Mucosa of gallbladder (tissue), 1 donor: ENCODE results near the gene ELP4. TPM values are rescaled to one million over a fixed set of nuclear protein-coding genes. Genes with fewer than 3 reads are reported as not detected.
"Not testable (repeated sequence)": the region's sequence is repeated elsewhere in the genome, so short reads cannot be mapped to it uniquely, and the experiment has no call there.

Experiments used
- DNase-seq: peaks from one replicate; pipeline ENCODE4 v3.0.0-alpha.2; 2020; ENCODE audit warnings: low spot score
- total RNA-seq: library from RNA; stranded (reverse); gene quantifications from one replicate; pipeline ENCODE4 v1.2.1, GENCODE V29; 2021
- donor health status: DM: no; HTN: no; CAD: no.

ELP4 gene
- total RNA-seq, 1 donor from 2014 or later, result 14.4 TPM

DNA sequence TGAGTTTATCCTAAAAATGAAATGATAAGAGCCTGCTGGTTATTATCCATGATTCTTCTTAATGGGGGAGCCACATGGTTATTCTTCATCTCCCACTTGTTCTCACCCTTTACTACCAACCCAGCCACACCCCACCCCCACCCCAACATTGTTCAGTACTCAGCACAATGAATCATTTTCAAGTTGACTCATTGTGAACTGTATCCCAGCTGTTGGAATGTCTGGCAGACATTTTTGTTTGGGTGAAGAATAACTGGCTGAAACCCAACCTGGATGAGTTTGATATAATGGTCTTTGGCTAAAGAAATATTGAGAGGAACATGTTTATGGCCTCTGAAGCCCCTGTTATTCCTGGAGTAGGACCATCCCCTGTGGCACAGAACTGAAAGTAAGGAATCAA, 136.2 kb downstream of the ELP4 start:
- DNase-seq, result no peak

- no peak for DNase-seq
Measured at GRCh38 chr11:31646216-31646615, 136.6 kb downstream of the ELP4 start.

DNA sequence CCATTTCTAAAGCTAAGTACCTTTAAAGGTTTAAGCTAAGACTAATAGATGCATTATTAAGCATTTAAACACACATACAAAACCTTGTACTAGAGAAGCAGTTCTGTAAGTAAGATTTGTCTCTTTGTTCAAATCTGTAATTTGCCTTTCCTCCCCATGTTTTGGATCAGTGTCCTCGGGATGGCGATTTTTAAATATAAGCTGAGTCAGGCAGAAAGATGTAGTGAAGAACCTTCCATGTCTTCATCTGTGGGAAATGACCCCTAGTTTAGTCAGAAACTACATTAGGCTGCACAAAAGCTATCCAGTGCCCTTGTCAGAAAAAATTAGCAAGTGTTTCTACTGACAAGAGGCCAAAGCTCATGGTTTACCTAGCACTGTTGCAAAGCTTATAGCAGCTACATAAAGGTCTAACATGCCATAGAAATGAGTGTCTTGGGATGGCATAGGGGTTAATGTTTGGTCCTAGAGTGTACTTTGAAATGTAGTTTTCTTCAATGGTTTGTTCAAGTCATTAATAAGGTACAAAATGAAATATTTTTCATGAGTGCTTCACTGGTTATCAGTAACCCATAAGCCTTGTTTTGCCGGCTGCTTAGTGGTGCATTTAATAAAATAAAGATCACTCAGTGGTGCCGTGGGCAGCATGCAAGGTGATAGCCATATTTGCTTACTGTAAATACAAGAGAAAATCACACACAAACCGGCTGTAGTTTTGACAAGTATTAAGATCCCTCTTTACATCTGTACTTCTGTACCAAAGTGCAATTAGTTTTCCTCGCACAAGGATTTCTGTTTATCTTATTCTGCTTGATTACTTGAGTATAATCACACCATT, 139.8 kb downstream of the ELP4 start:
- DNase-seq, result no peak

DNA sequence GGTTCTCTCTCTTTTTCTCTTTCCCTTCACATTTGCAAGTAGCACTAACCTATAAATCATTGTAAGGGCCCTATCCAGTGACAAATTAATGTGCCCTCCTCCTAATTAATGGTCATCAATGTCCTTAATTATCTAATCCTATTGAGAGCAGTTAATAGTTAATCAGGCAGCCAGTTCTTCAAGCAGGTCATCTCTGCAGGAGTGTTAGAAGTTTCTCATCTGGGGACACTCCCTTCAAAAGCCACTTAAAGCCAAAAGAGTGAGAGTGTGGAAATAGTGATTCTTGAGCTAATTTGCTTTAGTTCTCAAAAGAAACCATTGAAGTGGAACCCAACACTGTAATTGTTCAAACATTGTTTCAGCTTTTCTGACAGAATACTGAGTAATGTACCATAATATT, 141.6 kb downstream of the ELP4 start:
- no peak for DNase-seq

DNA sequence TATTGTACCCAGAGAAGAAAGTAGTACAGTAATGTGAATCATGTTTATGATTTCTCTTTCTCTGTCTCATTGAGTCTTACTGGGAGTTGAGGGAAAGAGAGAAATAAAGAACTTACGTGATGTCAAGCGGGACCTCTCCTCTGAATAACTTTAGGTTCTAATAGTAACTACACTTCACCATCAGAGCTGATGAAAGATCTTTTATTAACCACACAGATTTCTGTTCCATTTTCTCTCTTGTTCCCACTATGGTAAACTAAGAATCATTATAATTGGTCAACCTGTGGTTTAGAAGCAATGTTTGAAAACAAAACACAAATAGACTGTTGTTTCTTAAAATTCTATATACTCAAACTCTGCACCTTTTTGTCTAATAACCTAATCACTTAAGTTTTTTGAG, 142.3 kb downstream of the ELP4 start:
- no peak for DNase-seq

- DNase-seq, result no peak
Measured at GRCh38 chr11:31652528-31652927, 143.0 kb downstream of the ELP4 start.

GRCh38 chr11:31655483-31655882, 145.9 kb downstream of the ELP4 start:
- DNase-seq, result no peak

GRCh38 chr11:31656051-31656450, 146.5 kb downstream of the ELP4 start:
- no peak for DNase-seq

DNA sequence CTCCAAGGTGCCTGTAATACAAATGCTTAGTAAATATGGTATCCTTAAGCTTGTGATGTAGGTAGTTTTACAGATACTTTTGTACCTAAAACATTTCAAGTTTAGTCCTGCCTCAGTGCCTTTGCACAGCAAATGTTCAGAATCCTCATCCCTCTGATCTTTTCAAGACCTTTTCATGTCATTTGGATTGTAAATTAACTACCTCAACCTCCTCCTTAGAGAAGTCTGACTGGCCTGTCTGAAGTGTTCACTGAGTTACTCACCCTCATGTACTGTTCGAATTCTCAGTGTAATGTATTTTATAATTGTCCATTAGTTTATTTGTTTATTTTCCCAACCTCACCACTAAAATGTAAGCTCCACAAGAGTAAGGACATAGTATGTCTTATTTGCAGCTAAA, 147.5 kb downstream of the ELP4 start:
- no peak for DNase-seq

DNA sequence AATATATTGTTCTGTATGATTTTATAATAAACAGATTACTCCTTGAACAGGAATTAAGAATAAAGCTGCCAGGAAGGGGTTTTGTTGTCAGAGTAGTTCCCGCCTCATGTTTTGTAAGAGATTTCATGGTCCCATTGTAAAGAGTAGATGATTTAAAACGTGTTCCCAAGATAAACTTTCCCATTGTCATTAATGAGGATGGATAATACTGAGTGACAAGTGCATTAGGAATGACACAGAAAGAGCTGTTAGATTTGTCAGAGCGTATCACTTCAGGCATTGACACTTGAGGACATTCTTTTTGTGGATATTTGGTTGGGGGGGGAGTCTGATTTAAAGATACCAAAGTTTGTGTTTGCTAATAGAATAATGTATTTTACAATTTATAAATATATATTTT, 154.6 kb downstream of the ELP4 start:
- no peak for DNase-seq

DNA sequence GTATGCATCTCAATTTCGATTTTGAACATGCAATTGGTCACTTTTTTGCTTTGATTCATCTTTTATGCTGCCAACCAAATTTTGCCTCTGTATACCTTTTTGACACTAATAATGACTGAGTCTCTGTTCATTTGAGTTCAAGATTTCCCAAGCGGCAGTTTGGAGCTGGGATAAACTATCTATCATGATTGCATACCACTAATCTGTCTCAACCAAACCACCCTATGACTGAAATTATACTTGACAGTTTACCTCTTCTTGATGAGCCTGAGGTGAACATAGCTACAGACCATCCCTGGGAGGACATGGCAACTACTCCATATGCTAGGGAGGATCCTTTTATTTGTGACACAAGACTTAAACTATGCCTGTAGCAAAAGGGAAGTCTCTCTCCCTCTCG, 155.4 kb downstream of the ELP4 start:
- no peak for DNase-seq

DNA sequence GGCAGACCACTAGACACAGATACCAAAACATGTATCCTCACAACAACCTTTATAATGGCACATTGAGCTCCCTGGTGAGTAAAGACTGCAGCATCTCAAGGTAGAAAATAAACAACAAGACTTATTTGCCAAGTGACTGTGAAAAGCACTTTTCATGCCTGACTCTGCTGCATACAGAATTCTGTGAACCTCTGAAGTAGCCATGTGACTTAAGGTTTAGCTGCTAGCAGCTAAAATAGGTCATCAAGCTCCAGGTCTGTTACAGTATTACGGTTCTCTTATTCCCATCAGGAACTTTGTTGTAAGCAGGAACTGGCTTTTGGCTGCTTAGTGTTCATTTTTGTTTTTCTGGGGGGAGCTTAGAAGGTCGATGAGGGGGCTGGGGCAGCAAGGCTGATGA, 162.1 kb downstream of the ELP4 start:
- no peak for DNase-seq

DNA sequence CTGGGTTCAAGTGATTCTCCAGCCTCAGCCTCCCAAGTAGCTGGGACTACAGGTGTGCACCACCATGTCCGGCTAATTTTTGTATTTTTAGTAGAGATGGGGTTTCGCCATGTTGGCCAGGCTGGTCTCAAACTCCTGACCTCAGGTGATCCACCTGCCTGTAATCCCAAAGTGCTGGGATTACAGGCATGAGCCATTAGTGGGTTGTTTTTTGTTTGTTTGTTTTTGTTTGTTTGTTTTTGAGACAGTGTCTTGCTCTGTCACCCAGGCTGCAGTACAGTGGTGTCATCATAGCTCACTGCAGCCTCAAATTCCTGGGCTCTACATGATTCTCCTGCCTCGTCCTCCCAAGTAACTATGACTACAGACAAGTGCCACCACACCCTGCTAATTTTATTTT, 163.5 kb downstream of the ELP4 start:
- not testable (repeated sequence) for DNase-seq

GRCh38 chr11:31676280-31676982, 166.9 kb downstream of the ELP4 start:
- no peak for DNase-seq

DNA sequence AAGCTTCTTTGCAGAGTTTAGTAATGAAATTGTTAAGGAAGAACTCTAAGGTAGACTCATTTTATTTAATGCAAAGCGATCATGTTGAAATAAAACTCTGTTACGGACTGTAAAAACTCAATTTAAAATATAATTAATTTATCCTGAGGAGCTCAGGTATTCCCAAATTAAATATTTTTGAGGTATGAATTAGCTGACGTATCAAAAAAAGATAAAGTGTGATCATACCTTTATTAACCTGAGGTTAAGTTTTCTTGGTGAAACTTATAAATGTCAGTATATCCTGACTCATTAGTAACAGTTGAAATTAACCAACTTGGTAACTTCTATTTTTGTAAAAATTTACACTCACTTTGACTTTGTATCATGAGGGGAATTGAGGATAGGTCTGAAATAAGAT, 171.2 kb downstream of the ELP4 start:
- no peak for DNase-seq

- no peak for DNase-seq
Measured at GRCh38 chr11:31687256-31687655, 177.7 kb downstream of the ELP4 start.

DNA sequence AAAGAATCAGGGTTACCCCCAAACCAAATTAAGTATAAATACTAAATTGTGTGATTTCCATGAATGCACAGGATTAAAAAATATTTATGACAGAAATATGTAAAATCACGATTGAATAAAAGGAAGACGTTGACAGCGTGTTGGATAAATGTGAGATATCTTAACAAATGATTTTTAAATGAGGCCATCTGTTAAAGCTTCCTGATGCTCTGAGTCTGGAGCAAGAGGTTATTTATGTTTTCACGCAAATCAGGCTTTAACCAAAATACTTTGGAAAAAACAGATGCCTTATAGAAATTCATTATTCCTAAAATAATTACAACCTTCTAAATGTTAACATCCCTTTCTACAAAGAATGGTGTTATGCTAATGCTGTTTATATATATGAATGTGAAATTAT, 178.3 kb downstream of the ELP4 start:
- DNase-seq, result no peak

DNA sequence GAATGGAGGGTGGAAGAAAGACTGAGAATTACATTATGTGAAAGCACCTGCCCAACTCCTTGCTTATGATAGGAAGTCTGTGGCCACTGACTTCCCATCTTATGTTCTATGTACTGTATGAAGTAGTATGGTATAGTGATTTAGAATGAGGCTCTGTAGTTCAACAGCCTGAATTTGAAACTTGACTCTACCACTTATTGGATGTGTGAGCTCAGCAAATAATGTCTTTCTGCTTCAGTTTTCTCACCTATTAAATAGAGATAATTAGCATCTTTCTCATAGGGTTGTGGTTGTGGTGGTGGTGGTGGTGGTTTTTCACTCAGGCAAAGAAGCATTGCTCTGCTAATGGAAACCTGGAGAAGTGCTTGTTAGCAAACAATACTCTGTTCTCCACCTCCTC, 180.0 kb downstream of the ELP4 start:
- DNase-seq, result no peak

DNA sequence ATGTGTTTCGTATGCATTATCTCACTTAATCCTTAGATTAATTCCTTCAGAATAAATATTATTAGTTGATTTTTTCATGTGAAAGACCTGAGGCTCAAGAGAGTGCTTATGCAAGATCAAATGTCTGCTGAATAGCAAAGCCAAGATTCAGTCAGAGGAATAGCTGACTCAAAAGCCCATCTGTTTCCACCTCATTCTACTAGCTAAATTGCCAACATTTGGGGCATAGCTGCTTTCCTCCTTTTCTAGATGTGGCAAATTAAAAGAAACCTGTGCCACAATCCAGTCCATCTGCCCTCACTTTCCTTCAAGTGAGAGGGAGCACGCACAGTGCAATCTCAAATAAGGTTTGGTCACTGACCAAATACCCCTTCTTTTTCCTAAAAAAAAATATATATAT, 180.5 kb downstream of the ELP4 start:
- no peak for DNase-seq

- DNase-seq, result no peak
Measured at GRCh38 chr11:31690516-31690915, 180.9 kb downstream of the ELP4 start.

DNA sequence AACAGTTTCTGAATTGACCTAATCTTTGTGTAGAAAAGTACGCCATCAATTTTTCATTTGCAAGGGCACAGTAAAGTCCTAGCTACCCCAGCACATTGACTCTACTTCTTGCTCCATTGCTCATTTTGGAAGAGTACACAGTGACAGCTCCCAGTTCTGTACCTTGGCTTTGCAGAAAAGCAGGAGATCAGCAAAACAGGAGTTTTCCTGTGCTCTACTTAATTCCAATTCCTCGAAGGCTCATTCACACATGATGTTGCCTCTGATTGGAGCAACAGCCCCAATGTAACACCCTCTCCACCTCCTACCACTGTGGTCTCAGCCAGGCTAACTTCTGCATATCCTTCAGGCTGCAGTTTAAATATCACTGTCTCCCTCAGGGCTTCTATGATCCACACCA, 182.9 kb downstream of the ELP4 start:
- DNase-seq, result no peak

DNA sequence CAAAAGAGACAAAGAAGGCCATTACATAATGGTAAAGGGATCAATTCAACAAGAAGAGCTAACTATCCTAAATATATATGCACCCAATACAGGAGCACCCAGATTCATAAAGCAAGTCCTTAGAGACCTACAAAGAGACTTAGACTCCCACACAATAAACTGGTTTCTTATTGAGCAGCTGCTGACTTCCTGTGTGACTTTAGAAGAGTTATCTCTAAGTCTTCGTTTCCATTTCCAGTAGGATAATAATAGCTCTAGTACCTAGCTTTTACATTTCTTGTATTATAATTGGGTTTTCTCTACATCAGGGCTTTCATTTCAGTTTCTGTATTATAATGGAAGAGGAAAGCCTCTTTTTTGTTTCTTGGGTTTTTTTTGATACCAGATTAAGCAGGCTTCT, 187.5 kb downstream of the ELP4 start:
- not testable (repeated sequence) for DNase-seq

GRCh38 chr11:31699066-31699465, 189.5 kb downstream of the ELP4 start:
- DNase-seq, result no peak
